Uterus (tissue), 4 donors: ENCODE results near the gene ANG. TPM values are rescaled to one million over a fixed set of nuclear protein-coding genes. Genes with fewer than 3 reads are reported as not detected.
A peak's percentile ranks its signal among the peaks of the same experiment; 100 is the strongest.

Experiments
- DNase-seq, 2 donors: peaks; one replicate each; pipeline ENCODE4 v3.0.0-alpha.2; 2019 to 2020
- H3K27ac ChIP-seq, 2 donors: fragments of 200-600 bp; sonication (generic); 1 replicate in 1 of 2; 2 replicates in 1 of 2; pipeline ENCODE4 v1.5.1; 2016 to 2018
- H3K27me3 ChIP-seq, 2 donors: fragments of 200-600 bp; sonication (generic); one replicate each; pipeline ENCODE4 v1.5.1; 2018 to 2019; ENCODE audit warnings: control low read depth in 1 of 2
- H3K36me3 ChIP-seq, 2 donors: fragments of 200-600 bp; sonication (generic); one replicate each; pipeline ENCODE4 v1.5.1; 2019; ENCODE audit warnings: control low read depth in 1 of 2
- H3K4me1 ChIP-seq, 2 donors: fragments of 200-600 bp; sonication (generic); one replicate each; pipeline ENCODE4 v1.5.1; 2018 to 2019; ENCODE audit warnings: control low read depth in 1 of 2
- H3K4me3 ChIP-seq, 2 donors: fragments of 200-600 bp; sonication (generic); 1 replicate in 1 of 2; 2 replicates in 1 of 2; pipeline ENCODE4 v1.5.1; 2018 to 2019; ENCODE audit warnings: mild to moderate bottlenecking in 1 of 2
- H3K9me3 ChIP-seq, 2 donors: fragments of 200-600 bp; sonication (generic); one replicate each; pipeline ENCODE4 v1.5.1; 2019; ENCODE audit warnings: control low read depth in 1 of 2
- POLR2A ChIP-seq, 2 donors: fragments of 450-650 bp; IDR thresholded peaks; one replicate each; pipeline ENCODE4 v1.6.1; 2016; ENCODE audit warnings: antibody characterized with exemption in 2 of 2, mild to moderate bottlenecking in 1 of 2, moderate library complexity in 1 of 2
- intact Hi-C: fragments of 100-400 bp; cut with DNase I; formaldehyde crosslinking; loops from one replicate; pipeline ENCODE4 v1.15.1; 2023; ENCODE audit warnings: low total_unique reads
- total RNA-seq, 4 donors: library from RNA; depleted of rRNA in 3 of 4; stranded (reverse); fragments of >200 nt in 3 of 4; gene quantifications; one replicate each; pipeline versions ENCODE4 v1.1.0 to v1.2.4, GENCODE V29; 2014 to 2023
- TF ChIP-seq, protein P1 (sequence below), 4 experiments: fragments of 200-600 bp in 2 of 4; fragments of 450-650 bp in 2 of 4; sonication (generic) in 2 of 4; IDR thresholded peaks; one replicate each; pipeline ENCODE4 v1.5.1; 2016 to 2019; ENCODE audit warnings: antibody characterized with exemption in 4 of 4, mild to moderate bottlenecking in 2 of 4, moderate library complexity in 1 of 4
- donor health status: DM: yes; HTN: yes; CAD: no.

ANG gene
- total RNA-seq, 4 donors from 2014 or later: 4.2 to 20.8 (median 12.2) TPM

DNA sequence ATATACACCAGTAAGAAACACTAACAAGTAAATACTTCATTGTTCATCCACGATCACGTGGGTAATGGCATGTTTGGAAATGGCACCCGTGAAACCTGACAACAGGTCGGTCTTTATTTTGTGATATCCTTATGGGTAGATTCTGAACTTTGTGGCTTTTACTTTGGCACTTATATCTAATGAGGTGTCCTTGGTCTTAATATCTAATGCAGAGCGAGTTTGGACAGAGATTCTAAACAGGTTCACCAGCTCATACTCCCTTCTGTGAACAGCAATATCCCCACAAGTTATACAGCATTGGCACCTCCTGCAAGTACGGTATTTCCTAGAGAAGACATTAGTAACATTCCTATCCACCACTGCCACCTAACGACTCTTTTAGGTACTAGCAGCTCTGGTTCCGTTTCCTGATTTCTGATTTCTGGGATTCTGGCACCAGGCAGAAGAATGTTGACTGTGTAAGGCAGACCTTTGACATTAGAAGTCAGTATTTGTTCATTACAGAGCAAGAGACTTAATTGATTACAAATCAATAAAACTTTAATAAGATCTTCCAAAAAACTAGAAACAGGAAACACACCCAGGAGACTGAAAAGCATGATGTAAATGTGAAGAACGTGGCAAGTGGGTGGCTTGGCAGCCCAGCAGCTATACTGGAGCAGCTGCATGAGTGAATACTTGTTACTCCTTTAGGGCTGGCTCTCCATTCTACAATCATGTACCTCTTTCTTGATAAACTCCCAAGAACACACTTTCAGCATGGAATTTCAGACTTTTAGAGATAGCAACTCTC, 2.5 kb downstream of the ANG start:
- TF ChIP-seq, protein P1, sequence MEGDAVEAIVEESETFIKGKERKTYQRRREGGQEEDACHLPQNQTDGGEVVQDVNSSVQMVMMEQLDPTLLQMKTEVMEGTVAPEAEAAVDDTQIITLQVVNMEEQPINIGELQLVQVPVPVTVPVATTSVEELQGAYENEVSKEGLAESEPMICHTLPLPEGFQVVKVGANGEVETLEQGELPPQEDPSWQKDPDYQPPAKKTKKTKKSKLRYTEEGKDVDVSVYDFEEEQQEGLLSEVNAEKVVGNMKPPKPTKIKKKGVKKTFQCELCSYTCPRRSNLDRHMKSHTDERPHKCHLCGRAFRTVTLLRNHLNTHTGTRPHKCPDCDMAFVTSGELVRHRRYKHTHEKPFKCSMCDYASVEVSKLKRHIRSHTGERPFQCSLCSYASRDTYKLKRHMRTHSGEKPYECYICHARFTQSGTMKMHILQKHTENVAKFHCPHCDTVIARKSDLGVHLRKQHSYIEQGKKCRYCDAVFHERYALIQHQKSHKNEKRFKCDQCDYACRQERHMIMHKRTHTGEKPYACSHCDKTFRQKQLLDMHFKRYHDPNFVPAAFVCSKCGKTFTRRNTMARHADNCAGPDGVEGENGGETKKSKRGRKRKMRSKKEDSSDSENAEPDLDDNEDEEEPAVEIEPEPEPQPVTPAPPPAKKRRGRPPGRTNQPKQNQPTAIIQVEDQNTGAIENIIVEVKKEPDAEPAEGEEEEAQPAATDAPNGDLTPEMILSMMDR (IDR thresholded peaks at IDR 0.05): peak; percentile 79 to 89 (median 88)
- no peak for TF ChIP-seq POLR2A (IDR thresholded peaks at IDR 0.05)
- no peaks in the 10 kb centered on the region for H3K9me3 ChIP-seq
- H3K4me1 ChIP-seq: no peaks in the 10 kb centered on the region
- intact Hi-C loops: no loop called here
- no peak overlapping the region for H3K4me3 ChIP-seq
- no peaks in the 10 kb centered on the region for H3K36me3 ChIP-seq
- no peaks in the 10 kb centered on the region for H3K27me3 ChIP-seq
- no peak overlapping the region for H3K27ac ChIP-seq
- peak; percentile 27 to 51 for DNase-seq

DNA sequence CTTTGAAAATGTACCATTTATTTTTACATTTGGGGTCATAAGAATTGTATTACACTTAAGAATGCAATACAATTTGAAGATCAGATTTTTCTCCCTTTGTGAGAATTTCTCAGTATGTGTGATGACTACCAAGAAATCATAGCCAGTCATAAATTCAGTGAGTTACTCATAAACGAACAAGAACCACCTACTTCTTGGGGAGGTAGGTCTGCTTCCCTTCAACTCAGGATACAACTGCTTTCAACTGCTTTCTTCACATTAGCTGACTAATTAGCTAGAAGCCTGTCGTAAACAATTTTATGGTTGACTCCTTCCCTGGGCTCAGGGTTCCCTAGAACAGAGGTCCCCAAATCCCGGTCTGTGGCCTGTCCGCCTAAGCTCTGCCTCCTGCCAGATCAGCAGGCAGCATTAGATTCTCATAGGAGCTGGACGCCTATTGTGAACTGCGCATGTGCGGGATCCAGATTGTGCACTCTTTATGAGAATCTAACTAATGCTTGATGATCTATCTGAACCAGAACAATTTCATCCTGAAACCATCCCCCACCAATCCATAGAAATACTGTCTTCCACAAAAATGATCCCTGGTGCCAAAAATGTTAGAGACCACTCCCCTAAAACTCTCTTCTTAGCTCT, 3.7 kb downstream of the ANG start:
- H3K36me3 ChIP-seq: no peaks in the 10 kb centered on the region
- DNase-seq: no peak
- H3K9me3 ChIP-seq: no peaks in the 10 kb centered on the region
- H3K4me1 ChIP-seq: no peaks in the 10 kb centered on the region
- intact Hi-C loops: no loop called here
- H3K4me3 ChIP-seq: no peak overlapping the region
- TF ChIP-seq, protein P1 (IDR thresholded peaks at IDR 0.05): no peak
- TF ChIP-seq POLR2A (IDR thresholded peaks at IDR 0.05): no peak
- no peak overlapping the region for H3K27ac ChIP-seq
- no peaks in the 10 kb centered on the region for H3K27me3 ChIP-seq

DNA sequence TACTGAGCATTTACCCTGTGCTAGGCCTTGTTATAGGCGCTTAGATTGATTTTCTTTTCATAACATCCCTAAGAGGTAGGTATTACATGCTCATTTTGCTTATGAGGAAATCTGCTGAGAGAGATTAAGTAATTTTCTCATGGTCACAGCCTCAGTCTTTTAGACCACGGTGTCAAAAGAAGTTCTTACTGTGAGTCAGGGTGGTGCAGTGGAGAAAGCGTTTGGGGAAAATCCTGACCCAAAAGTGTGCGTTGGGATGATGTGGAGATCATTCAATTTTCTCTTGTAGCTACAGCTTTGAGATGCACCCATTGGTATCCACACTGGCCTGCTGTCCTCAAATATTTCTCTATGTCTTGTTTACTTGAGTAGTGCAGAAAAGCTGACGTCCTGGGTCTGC, 8.2 kb downstream of the ANG start:
- Histone ChIP-seq H3K9me3 (no peaks in the 10 kb centered on the region), H3K4me3 (no peak overlapping the region), H3K27ac (no peak overlapping the region), H3K36me3 (no peaks in the 10 kb centered on the region), H3K27me3 (no peaks in the 10 kb centered on the region), H3K4me1 (no peaks in the 10 kb centered on the region)
- TF ChIP-seq POLR2A (IDR thresholded peaks at IDR 0.05): no peak
- TF ChIP-seq, protein P1 (IDR thresholded peaks at IDR 0.05): no peak
- DNase-seq: no peak
- intact Hi-C loops: no loop called here

DNA sequence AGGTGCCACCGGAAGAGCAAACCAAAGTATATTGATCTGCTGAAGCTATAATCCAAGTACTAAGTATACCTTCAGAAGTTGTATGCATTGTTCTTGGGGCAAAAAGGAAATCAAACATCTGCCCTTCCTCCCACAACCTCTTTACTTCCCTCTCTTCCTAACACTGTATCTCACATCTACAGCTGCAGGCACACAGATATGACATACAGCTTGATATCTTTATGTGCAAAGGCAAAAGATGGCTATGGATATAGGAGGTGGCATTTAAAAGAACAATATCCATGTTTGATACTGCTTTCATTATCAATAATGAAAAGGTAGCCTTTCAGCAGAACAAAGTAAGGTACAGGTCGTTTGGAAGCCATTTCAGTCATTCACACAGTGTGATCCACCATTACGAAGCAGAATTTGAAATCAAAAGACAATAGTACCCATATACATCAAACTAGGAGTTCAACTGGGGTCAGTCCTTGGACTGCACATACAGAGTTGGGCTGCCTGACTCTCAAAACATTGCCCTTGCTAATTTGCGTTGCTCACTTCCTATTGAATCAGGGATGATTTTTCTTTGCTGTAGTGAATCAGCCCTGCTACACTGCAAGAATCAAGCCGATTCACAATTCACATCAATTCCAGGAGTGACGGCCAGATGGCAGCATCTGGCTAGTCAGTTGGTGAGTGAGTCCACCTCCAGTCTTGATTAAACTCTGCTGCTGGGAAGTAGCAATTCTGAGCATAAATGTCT, 8.9 kb downstream of the ANG start:
- no peak for TF ChIP-seq POLR2A (IDR thresholded peaks at IDR 0.05)
- TF ChIP-seq, protein P1 (IDR thresholded peaks at IDR 0.05): peak; percentile 38 to 68 (median 50)
- intact Hi-C loops: no loop called here
- DNase-seq: peak in 1 of 2 donors; percentile 35

DNA sequence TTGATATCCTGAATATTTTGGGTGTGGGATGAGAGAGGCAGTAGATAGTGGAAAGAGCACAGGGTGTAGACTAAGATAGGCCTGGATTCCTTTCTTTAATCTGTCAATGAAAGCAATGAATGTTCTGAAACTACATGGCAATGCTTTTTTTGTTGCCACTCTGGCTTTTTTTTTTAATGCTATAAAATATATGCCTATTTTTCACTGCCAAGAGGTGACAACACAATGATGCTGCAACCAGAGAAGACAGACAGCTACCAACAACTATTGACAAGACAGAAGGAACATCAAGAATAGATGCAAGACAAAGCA, 9.4 kb downstream of the ANG start:
- no peak for TF ChIP-seq POLR2A (IDR thresholded peaks at IDR 0.05)
- TF ChIP-seq, protein P1 (IDR thresholded peaks at IDR 0.05): no peak
- DNase-seq: no peak
- Histone ChIP-seq H3K4me3 (no peak overlapping the region), H3K4me1 (no peaks in the 10 kb centered on the region), H3K36me3 (no peaks in the 10 kb centered on the region), H3K27me3 (no peaks in the 10 kb centered on the region), H3K27ac (no peak overlapping the region), H3K9me3 (no peaks in the 10 kb centered on the region)
- intact Hi-C loops: no loop called here

More for the DNA sequence above, 8.9 kb downstream of the ANG start:
- Histone ChIP-seq H3K4me1 (no peaks in the 10 kb centered on the region), H3K27ac (no peak overlapping the region), H3K4me3 (no peak overlapping the region), H3K36me3 (no peaks in the 10 kb centered on the region), H3K27me3 (no peaks in the 10 kb centered on the region), H3K9me3 (no peaks in the 10 kb centered on the region)
